Lower leg skin (tissue), 4 donors: ENCODE data around the gene GGT6. TPM values are rescaled to one million over a fixed set of nuclear protein-coding genes. Genes with fewer than 3 reads are reported as not detected.

Experiments used
- DNase-seq, 2 donors: peaks; one replicate each; pipeline ENCODE4 v3.0.0-alpha.2; 2019; ENCODE audit warnings: low spot score in 2 of 2
- H3K4me3 ChIP-seq: fragments of 200-600 bp; sonication (generic); 2 replicates; pipeline ENCODE4 v1.5.1; 2017; ENCODE audit warnings: mild to moderate bottlenecking, low read depth; ENCODE audit not compliant: poor library complexity, severe bottlenecking
- POLR2A ChIP-seq, 2 donors: fragments of 450-650 bp; IDR thresholded peaks; one replicate each; pipeline ENCODE4 v1.6.1; 2016 to 2017; ENCODE audit warnings: antibody characterized with exemption in 2 of 2, mild to moderate bottlenecking in 1 of 2, moderate library complexity in 1 of 2
- WGBS, 2 donors: methylation state at CpG; one replicate each; pipeline ENCODE4 v1.1.5; 2018; 5-methylcytosine and 5-hydroxymethylcytosine counted together
- intact Hi-C: fragments of 100-400 bp; cut with DNase I; formaldehyde crosslinking; loops from one replicate; pipeline ENCODE4 v1.15.0; 2023; ENCODE audit warnings: low total_unique reads
- total RNA-seq, 4 donors: library from RNA; depleted of rRNA; stranded (reverse); fragments of >200 nt; gene quantifications; one replicate each; pipeline ENCODE4 v1.1.0, GENCODE V29; 2016
- TF ChIP-seq, protein P1 (sequence below), 3 donors: fragments of 450-650 bp; IDR thresholded peaks; one replicate each; pipeline ENCODE4 v1.5.1; 2016; ENCODE audit warnings: antibody characterized with exemption in 3 of 3, mild to moderate bottlenecking in 3 of 3, moderate library complexity in 2 of 3

The GGT6 gene
- total RNA-seq, 4 donors from 2014 or later: 133 to 232 (median 184) TPM

DNA sequence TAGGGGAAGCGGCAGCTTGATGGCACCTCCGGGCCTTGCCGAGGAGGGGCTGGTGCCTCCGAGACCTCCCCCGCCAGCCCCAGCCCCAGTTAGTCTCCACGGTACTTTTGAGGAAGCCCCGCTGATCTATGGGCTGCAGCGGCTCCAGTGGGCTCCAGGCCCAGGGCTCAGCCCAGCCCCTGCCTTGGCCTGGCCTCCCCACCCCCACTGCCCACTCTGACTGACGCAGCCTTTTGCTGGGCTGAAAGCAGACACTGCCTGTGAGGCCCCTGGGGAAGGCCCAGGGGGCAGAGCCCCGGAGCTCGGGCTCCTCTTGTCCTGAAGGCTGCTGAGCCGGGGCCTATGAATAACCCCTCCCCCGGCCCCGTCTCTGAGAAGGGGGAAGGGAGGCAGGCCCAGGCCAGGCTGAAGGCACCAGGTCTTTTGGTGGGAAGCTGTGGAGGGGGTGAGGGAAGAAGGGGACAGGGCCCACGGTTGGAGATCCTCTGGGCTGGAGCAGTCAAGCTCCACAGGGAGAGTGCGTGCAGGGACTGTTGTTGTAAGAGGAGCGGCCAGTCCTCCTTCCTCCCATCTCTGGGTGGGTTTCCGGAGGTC is 16.4 kb upstream of the GGT6 start:
- DNase-seq: no peak
- WGBS, 2 donors: 72 to 79% methylated on average over 15 to 18 of the region's 18 CpGs
- intact Hi-C loops: no loop called here
- H3K4me3 ChIP-seq: no peak overlapping the region
- TF ChIP-seq POLR2A (IDR thresholded peaks at IDR 0.05): no peak
- TF ChIP-seq, protein P1, sequence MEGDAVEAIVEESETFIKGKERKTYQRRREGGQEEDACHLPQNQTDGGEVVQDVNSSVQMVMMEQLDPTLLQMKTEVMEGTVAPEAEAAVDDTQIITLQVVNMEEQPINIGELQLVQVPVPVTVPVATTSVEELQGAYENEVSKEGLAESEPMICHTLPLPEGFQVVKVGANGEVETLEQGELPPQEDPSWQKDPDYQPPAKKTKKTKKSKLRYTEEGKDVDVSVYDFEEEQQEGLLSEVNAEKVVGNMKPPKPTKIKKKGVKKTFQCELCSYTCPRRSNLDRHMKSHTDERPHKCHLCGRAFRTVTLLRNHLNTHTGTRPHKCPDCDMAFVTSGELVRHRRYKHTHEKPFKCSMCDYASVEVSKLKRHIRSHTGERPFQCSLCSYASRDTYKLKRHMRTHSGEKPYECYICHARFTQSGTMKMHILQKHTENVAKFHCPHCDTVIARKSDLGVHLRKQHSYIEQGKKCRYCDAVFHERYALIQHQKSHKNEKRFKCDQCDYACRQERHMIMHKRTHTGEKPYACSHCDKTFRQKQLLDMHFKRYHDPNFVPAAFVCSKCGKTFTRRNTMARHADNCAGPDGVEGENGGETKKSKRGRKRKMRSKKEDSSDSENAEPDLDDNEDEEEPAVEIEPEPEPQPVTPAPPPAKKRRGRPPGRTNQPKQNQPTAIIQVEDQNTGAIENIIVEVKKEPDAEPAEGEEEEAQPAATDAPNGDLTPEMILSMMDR (IDR thresholded peaks at IDR 0.05): no peak

GRCh38 chr17:4576161-4576558 is 15.8 kb upstream of the GGT6 start:
- H3K4me3 ChIP-seq: no peak overlapping the region
- 80 to 84% methylated on average over 6 of the region's 6 CpGs for WGBS, 2 donors
- TF ChIP-seq POLR2A (IDR thresholded peaks at IDR 0.05): no peak
- TF ChIP-seq, protein P1 (IDR thresholded peaks at IDR 0.05): no peak
- intact Hi-C loops: no loop called here
- no peak for DNase-seq

- WGBS, 2 donors: 94% methylated on average over 9 of the region's 9 CpGs
- intact Hi-C loops: no loop called here
- DNase-seq: no peak
- H3K4me3 ChIP-seq: no peak overlapping the region
- TF ChIP-seq POLR2A (IDR thresholded peaks at IDR 0.05): no peak
- TF ChIP-seq, protein P1 (IDR thresholded peaks at IDR 0.05): no peak
Observed at GRCh38 chr17:4574448-4575045, 14.2 kb upstream of the GGT6 start.

- WGBS, 2 donors: 44 to 52% methylated on average over 7 of the region's 7 CpGs
- DNase-seq: no peak
- H3K4me3 ChIP-seq: no peak overlapping the region
- intact Hi-C loops: no loop called here
- TF ChIP-seq POLR2A (IDR thresholded peaks at IDR 0.05): no peak
- TF ChIP-seq, protein P1 (IDR thresholded peaks at IDR 0.05): no peak
Observed at GRCh38 chr17:4573669-4574068, 13.3 kb upstream of the GGT6 start.

GRCh38 chr17:4573115-4573514 is 12.7 kb upstream of the GGT6 start:
- no peak overlapping the region for H3K4me3 ChIP-seq
- intact Hi-C loops: no loop called here
- TF ChIP-seq, protein P1 (IDR thresholded peaks at IDR 0.05): no peak
- TF ChIP-seq POLR2A (IDR thresholded peaks at IDR 0.05): no peak
- DNase-seq: no peak
- WGBS, 2 donors: 64% methylated on average over 4 of the region's 4 CpGs

- DNase-seq: no peak
- intact Hi-C loops: no loop called here
- WGBS, 2 donors: 65 to 73% methylated on average over 9 of the region's 9 CpGs
- TF ChIP-seq, protein P1 (IDR thresholded peaks at IDR 0.05): no peak
- TF ChIP-seq POLR2A (IDR thresholded peaks at IDR 0.05): no peak
- no peak overlapping the region for H3K4me3 ChIP-seq
Observed at GRCh38 chr17:4572131-4572530, 11.8 kb upstream of the GGT6 start.
